ENCODE results near the gene CCDC34. TPM values are rescaled to one million over a fixed set of nuclear protein-coding genes. Genes with fewer than 3 reads are reported as not detected.
A peak's percentile ranks its signal among the peaks of the same experiment; 100 is the strongest.

Gene CCDC34
- total and polyA plus RNA-seq, 4 donors, result 1.1 to 10.5 (median 1.5) TPM

DNA sequence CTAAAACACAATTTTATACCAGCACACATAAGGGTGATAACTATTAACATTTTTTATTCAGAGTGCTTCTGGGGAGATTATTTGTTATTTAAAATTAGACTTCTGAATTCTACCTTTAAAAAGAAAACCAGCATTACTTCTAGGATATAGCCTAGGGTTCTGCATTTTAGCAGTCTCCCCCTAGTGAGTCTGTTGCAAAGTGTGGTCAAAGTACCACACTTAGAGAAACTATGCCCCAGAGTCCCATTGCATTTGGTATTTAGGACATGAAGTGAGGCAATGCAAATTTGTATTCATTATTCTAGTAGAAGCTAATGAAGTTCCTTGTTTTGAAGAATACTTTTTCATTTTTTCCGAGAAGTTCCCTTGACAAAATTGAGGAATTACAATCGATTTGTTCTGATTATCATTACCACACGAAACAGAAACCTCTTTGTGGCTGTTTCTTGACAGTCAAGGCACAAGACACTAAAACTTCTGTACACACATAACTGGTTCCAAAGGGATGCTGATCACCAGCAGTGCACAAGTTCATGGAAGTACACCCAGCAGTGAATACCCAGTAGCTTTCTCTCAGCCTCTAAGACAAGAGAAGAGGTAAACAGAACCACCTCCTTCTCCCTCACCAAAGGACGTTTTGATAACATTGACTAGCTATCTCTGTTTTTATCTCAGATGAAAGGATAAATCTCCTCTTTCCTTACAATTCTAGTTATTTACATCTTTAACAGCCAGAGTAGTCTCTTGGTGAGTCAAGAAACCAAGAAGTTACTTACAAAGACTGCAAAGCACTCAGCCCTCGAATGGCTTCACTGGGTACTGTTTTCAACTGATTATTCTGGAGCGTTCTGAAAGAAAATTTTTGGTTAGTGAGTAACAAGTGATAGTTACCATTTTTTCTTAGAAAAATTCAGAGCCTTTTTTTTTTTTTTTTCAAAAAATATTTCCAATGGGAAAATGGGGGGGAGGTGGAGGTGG lies 27.6 kb upstream of the CCDC34 start:
- no peak for DNase-seq (ENCODE audit: low spot score)
- Histone ChIP-seq H3K9me3 (ENCODE audit: control insufficient read depth in 4 of 4, low read length in 3 of 4) (no peaks in the 10 kb centered on the region), H3K27me3 (ENCODE audit: control insufficient read depth in 4 of 4, insufficient read depth in 4 of 4, low read length in 3 of 4) (no peaks in the 10 kb centered on the region), H3K4me1 (ENCODE audit: control insufficient read depth in 4 of 4, insufficient read depth in 4 of 4, low read length in 3 of 4) (peaks cover 3 to 32% (median 29%) of the 10 kb centered on the region in 4 donors), H3K9ac (ENCODE audit: low read depth in 1 of 2, low read length in 2 of 2) (no peak overlapping the region), H3K36me3 (ENCODE audit: control insufficient read depth in 4 of 4, insufficient read depth in 3 of 4, low read depth in 1 of 4, low read length in 3 of 4) (no peaks in the 10 kb centered on the region), H3K27ac (ENCODE audit: low read depth in 1 of 2, low read length in 2 of 2) (no peak overlapping the region), H3K4me3 (ENCODE audit: low read depth in 1 of 3, low read length in 3 of 3) (no peak overlapping the region)
- TF ChIP-seq YY1 (IDR thresholded peaks at IDR 0.05), result no peak
- TF ChIP-seq EGR1 (IDR thresholded peaks at IDR 0.05; ENCODE audit: low read depth in 2 of 2), result no peak
- TF ChIP-seq, protein P1, sequence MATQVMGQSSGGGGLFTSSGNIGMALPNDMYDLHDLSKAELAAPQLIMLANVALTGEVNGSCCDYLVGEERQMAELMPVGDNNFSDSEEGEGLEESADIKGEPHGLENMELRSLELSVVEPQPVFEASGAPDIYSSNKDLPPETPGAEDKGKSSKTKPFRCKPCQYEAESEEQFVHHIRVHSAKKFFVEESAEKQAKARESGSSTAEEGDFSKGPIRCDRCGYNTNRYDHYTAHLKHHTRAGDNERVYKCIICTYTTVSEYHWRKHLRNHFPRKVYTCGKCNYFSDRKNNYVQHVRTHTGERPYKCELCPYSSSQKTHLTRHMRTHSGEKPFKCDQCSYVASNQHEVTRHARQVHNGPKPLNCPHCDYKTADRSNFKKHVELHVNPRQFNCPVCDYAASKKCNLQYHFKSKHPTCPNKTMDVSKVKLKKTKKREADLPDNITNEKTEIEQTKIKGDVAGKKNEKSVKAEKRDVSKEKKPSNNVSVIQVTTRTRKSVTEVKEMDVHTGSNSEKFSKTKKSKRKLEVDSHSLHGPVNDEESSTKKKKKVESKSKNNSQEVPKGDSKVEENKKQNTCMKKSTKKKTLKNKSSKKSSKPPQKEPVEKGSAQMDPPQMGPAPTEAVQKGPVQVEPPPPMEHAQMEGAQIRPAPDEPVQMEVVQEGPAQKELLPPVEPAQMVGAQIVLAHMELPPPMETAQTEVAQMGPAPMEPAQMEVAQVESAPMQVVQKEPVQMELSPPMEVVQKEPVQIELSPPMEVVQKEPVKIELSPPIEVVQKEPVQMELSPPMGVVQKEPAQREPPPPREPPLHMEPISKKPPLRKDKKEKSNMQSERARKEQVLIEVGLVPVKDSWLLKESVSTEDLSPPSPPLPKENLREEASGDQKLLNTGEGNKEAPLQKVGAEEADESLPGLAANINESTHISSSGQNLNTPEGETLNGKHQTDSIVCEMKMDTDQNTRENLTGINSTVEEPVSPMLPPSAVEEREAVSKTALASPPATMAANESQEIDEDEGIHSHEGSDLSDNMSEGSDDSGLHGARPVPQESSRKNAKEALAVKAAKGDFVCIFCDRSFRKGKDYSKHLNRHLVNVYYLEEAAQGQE (IDR thresholded peaks at IDR 0.05), result no peak
- TF ChIP-seq NR2F2 (IDR thresholded peaks at IDR 0.05), result no peak
- peak; percentile 17 for TF ChIP-seq HNF4G (IDR thresholded peaks at IDR 0.05)
- TF ChIP-seq HNF4A (conservative IDR thresholded peaks at IDR 0.05), result peak; percentile 61 to 81
- TF ChIP-seq RAD21 (IDR thresholded peaks at IDR 0.05), result peak in 1 of 2 donors; percentile 27
- 85% methylated on average over 6 of the region's 6 CpGs for WGBS

GRCh38 chr11:27388869-27389268 lies 25.9 kb upstream of the CCDC34 start:
- WGBS, result 79% methylated on average over 1 of the region's 1 CpG
- H3K4me1 ChIP-seq (ENCODE audit: control insufficient read depth in 4 of 4, insufficient read depth in 4 of 4, low read length in 3 of 4), result peaks cover 2 to 22% (median 20%) of the 10 kb centered on the region in 4 donors
- TF ChIP-seq, protein P2, sequence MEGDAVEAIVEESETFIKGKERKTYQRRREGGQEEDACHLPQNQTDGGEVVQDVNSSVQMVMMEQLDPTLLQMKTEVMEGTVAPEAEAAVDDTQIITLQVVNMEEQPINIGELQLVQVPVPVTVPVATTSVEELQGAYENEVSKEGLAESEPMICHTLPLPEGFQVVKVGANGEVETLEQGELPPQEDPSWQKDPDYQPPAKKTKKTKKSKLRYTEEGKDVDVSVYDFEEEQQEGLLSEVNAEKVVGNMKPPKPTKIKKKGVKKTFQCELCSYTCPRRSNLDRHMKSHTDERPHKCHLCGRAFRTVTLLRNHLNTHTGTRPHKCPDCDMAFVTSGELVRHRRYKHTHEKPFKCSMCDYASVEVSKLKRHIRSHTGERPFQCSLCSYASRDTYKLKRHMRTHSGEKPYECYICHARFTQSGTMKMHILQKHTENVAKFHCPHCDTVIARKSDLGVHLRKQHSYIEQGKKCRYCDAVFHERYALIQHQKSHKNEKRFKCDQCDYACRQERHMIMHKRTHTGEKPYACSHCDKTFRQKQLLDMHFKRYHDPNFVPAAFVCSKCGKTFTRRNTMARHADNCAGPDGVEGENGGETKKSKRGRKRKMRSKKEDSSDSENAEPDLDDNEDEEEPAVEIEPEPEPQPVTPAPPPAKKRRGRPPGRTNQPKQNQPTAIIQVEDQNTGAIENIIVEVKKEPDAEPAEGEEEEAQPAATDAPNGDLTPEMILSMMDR (IDR thresholded peaks at IDR 0.05; ENCODE audit: low read depth, low read length, missing input control), result no peak
- TF ChIP-seq, protein P3, sequence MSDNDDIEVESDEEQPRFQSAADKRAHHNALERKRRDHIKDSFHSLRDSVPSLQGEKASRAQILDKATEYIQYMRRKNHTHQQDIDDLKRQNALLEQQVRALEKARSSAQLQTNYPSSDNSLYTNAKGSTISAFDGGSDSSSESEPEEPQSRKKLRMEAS (IDR thresholded peaks at IDR 0.05), result no peak
- TF ChIP-seq YY1 (IDR thresholded peaks at IDR 0.05) (no peak), TAF1 (conservative IDR thresholded peaks at IDR 0.05) (no peak), NR2F2 (IDR thresholded peaks at IDR 0.05) (no peak), JUND (IDR thresholded peaks at IDR 0.05) (no peak), GABPA (IDR thresholded peaks at IDR 0.05 in 1 of 2, conservative IDR thresholded peaks at IDR 0.05 in 1 of 2) (no peak), FOXA2 (IDR thresholded peaks at IDR 0.05) (no peak), SP1 (IDR thresholded peaks at IDR 0.05) (no peak), EGR1 (IDR thresholded peaks at IDR 0.05; ENCODE audit: low read depth in 2 of 2) (no peak), FOXA1 (IDR thresholded peaks at IDR 0.05) (no peak), RAD21 (IDR thresholded peaks at IDR 0.05) (no peak)
- TF ChIP-seq, protein P1 (IDR thresholded peaks at IDR 0.05), result no peak
- H3K27me3 ChIP-seq (ENCODE audit: control insufficient read depth in 4 of 4, insufficient read depth in 4 of 4, low read length in 3 of 4), result no peaks in the 10 kb centered on the region
- H3K4me3 ChIP-seq (ENCODE audit: low read depth in 1 of 3, low read length in 3 of 3), result no peak overlapping the region
- no peaks in the 10 kb centered on the region for H3K9me3 ChIP-seq (ENCODE audit: control insufficient read depth in 4 of 4, low read length in 3 of 4)
- H3K36me3 ChIP-seq (ENCODE audit: control insufficient read depth in 4 of 4, insufficient read depth in 3 of 4, low read depth in 1 of 4, low read length in 3 of 4), result peaks cover 0 to 10% (median 3%) of the 10 kb centered on the region in 4 donors
- no peak overlapping the region for H3K9ac ChIP-seq (ENCODE audit: low read depth in 1 of 2, low read length in 2 of 2)
- no peak overlapping the region for H3K27ac ChIP-seq (ENCODE audit: low read depth in 1 of 2, low read length in 2 of 2)
- DNase-seq (ENCODE audit: low spot score), result no peak

Data from liver (tissue), 9 donors.